Stimulated activated CD8-positive, alpha-beta memory T cell treated with anti-CD3 and anti-CD28 coated beads, Interleukin-2, amount 100 ng/mL, for 1 hour (primary cell): ENCODE measurements around the gene PCK1.

Experiments used
- DNase-seq, 2 donors: peaks; one replicate each; pipeline ENCODE4 v3.0.0-alpha.2; 2020; ENCODE audit warnings: low read depth in 2 of 2

Gene PCK1

GRCh38 chr20:57559658-57560553 lies 1.0 kb upstream of the PCK1 start:
- no peak for DNase-seq

- DNase-seq: no peak
Observed at GRCh38 chr20:57561356-57562279, 708 bp downstream of the PCK1 start.

GRCh38 chr20:57562541-57563465 lies 1.9 kb downstream of the PCK1 start:
- DNase-seq: no peak

- no peak for DNase-seq
Observed at GRCh38 chr20:57563522-57563921, 2.6 kb downstream of the PCK1 start.

GRCh38 chr20:57564180-57564802 lies 3.4 kb downstream of the PCK1 start:
- no peak for DNase-seq

GRCh38 chr20:57564951-57565642 lies 4.2 kb downstream of the PCK1 start:
- no peak for DNase-seq

GRCh38 chr20:57566399-57566798 lies 5.5 kb downstream of the PCK1 start:
- DNase-seq: no peak

GRCh38 chr20:57566803-57567459 lies 6.0 kb downstream of the PCK1 start:
- no peak for DNase-seq

- DNase-seq: no peak
Observed at GRCh38 chr20:57567471-57568079, 6.7 kb downstream of the PCK1 start.

- no peak for DNase-seq
Observed at GRCh38 chr20:57568088-57568896, 7.4 kb downstream of the PCK1 start.

GRCh38 chr20:57568960-57569359 lies 8.1 kb downstream of the PCK1 start:
- DNase-seq: no peak

- DNase-seq: no peak
Observed at GRCh38 chr20:57570145-57570850, 9.4 kb downstream of the PCK1 start.

GRCh38 chr20:57570920-57571319 lies 10.0 kb downstream of the PCK1 start:
- no peak for DNase-seq

- no peak for DNase-seq
Observed at GRCh38 chr20:57571782-57572416, 11.0 kb downstream of the PCK1 start.

GRCh38 chr20:57573242-57573641 lies 12.3 kb downstream of the PCK1 start:
- DNase-seq: no peak

GRCh38 chr20:57573894-57574293 lies 13.0 kb downstream of the PCK1 start:
- DNase-seq: no peak

- no peak for DNase-seq
Observed at GRCh38 chr20:57574954-57575353, 14.0 kb downstream of the PCK1 start.
